ENCODE data around the gene RASSF8. TPM values are rescaled to one million over a fixed set of nuclear protein-coding genes. Genes with fewer than 3 reads are reported as not detected.

The RASSF8 gene
- total RNA-seq (52.8 TPM), polyA plus RNA-seq (ENCODE audit: insufficient read depth, low read depth, low replicate concordance) (12.0 TPM)
- long read RNA-seq, donor 1, partial matches to known transcripts: 7 of 8 reads
- long read RNA-seq, donor 1, other reads (novel, unspliced or antisense): 0 of 8 reads
- long read RNA-seq, donor 2, full-length matches to known transcripts: 4 of 10 reads
- long read RNA-seq, donor 2, partial matches to known transcripts: 6 of 10 reads
- long read RNA-seq, donor 2, other reads (novel, unspliced or antisense): 0 of 10 reads
- long read RNA-seq, donor 3, partial matches to known transcripts: 8 of 9 reads
- long read RNA-seq, donor 3, other reads (novel, unspliced or antisense): 0 of 9 reads
- long read RNA-seq, donor 4: 0 reads
- long read RNA-seq, donor 5: 0 reads
- long read RNA-seq, donor 6, partial matches to known transcripts: 26 of 26 reads
- long read RNA-seq, donor 6, other reads (novel, unspliced or antisense): 0 of 26 reads
- long read RNA-seq, donor 7, full-length matches to known transcripts: 9 of 31 reads
- long read RNA-seq, donor 7, partial matches to known transcripts: 8 of 31 reads
- long read RNA-seq, donor 7, other reads (novel, unspliced or antisense): 14 of 31 reads
- long read RNA-seq, donor 8, full-length matches to known transcripts: 4 of 10 reads
- long read RNA-seq, donor 8, partial matches to known transcripts: 6 of 10 reads
- long read RNA-seq, donor 8, other reads (novel, unspliced or antisense): 0 of 10 reads
- long read RNA-seq, donor 9, partial matches to known transcripts: 0 of 1 reads
- long read RNA-seq, donor 9, other reads (novel, unspliced or antisense): 0 of 1 reads
- long read RNA-seq, donor 10, full-length matches to known transcripts: 2 of 12 reads
- long read RNA-seq, donor 10, partial matches to known transcripts: 10 of 12 reads
- long read RNA-seq, donor 10, other reads (novel, unspliced or antisense): 0 of 12 reads

GRCh38 chr12:25958428-25959070 lies at the start of gene RASSF8:
TSS of gene RASSF8 (plus strand) at chr12:25958682. CDS start at chr12:26055344, 96,662 bp downstream.
- Histone ChIP-seq H3K9me3 (ENCODE audit: control insufficient read depth in 2 of 3, insufficient read depth in 1 of 3, low read length in 3 of 3) (no peaks in the 10 kb centered on the region), H3K27me3 (ENCODE audit: control insufficient read depth, insufficient read depth, low read length) (no peaks in the 10 kb centered on the region), H3K36me3 (ENCODE audit: control insufficient read depth in 2 of 3, insufficient read depth in 3 of 3, low read length in 3 of 3) (peaks cover 0 to 6% (median 0%) of the 10 kb centered on the region in 3 donors), H3K4me3 (ENCODE audit: low read length in 3 of 3) (peak within 1 kb of the TSS; percentile 75 to 78 (median 78)), H3K4me1 (ENCODE audit: control insufficient read depth in 2 of 3, insufficient read depth in 2 of 3, low read depth in 1 of 3, low read length in 3 of 3) (peaks cover 0 to 2% (median 0%) of the 10 kb centered on the region in 3 donors), H3K9ac (ENCODE audit: low read length in 3 of 3) (peak within 1 kb of the TSS; percentile 45 to 85 (median 78)), H3K27ac (ENCODE audit: low read depth in 2 of 2, low read length in 2 of 2) (peak within 1 kb of the TSS; percentile 93)
- TF ChIP-seq CTCF (IDR thresholded peaks at IDR 0.05; ENCODE audit: borderline replicate concordance, extremely low read depth, insufficient read depth): no peak
- no peak for FAIRE-seq
- DNase-seq: peak in 4 of 5 donors; percentile 88 to 95 (median 90)
- intact Hi-C loops (cut with DNase I): no loop called here

- TF ChIP-seq CTCF (IDR thresholded peaks at IDR 0.05; ENCODE audit: borderline replicate concordance, extremely low read depth, insufficient read depth): no peak
- no peak overlapping the region for H3K4me3 ChIP-seq (ENCODE audit: low read length in 3 of 3)
- no peaks in the 10 kb centered on the region for H3K27me3 ChIP-seq (ENCODE audit: control insufficient read depth, insufficient read depth, low read length)
- no peak overlapping the region for H3K9ac ChIP-seq (ENCODE audit: low read length in 3 of 3)
- no peaks in the 10 kb centered on the region for H3K36me3 ChIP-seq (ENCODE audit: control insufficient read depth in 2 of 3, insufficient read depth in 3 of 3, low read length in 3 of 3)
- DNase-seq (no peak), FAIRE-seq (no peak)
- no peak overlapping the region for H3K27ac ChIP-seq (ENCODE audit: low read depth in 2 of 2, low read length in 2 of 2)
- intact Hi-C loops (cut with DNase I): no loop called here
- H3K9me3 ChIP-seq (ENCODE audit: control insufficient read depth in 2 of 3, insufficient read depth in 1 of 3, low read length in 3 of 3): no peaks in the 10 kb centered on the region
- no peaks in the 10 kb centered on the region for H3K4me1 ChIP-seq (ENCODE audit: control insufficient read depth in 2 of 3, insufficient read depth in 2 of 3, low read depth in 1 of 3, low read length in 3 of 3)
These were observed 43.9 kb upstream of the RASSF8 start for GRCh38 chr12:25914551-25914950.

- no peaks in the 10 kb centered on the region for H3K27me3 ChIP-seq (ENCODE audit: control insufficient read depth, insufficient read depth, low read length)
- H3K9me3 ChIP-seq (ENCODE audit: control insufficient read depth in 2 of 3, insufficient read depth in 1 of 3, low read length in 3 of 3): no peaks in the 10 kb centered on the region
- no peak overlapping the region for H3K9ac ChIP-seq (ENCODE audit: low read length in 3 of 3)
- H3K36me3 ChIP-seq (ENCODE audit: control insufficient read depth in 2 of 3, insufficient read depth in 3 of 3, low read length in 3 of 3): no peaks in the 10 kb centered on the region
- no peak for DNase-seq
- FAIRE-seq: no peak
- no peaks in the 10 kb centered on the region for H3K4me1 ChIP-seq (ENCODE audit: control insufficient read depth in 2 of 3, insufficient read depth in 2 of 3, low read depth in 1 of 3, low read length in 3 of 3)
- no peak for TF ChIP-seq CTCF (IDR thresholded peaks at IDR 0.05; ENCODE audit: borderline replicate concordance, extremely low read depth, insufficient read depth)
- no peak overlapping the region for H3K4me3 ChIP-seq (ENCODE audit: low read length in 3 of 3)
- intact Hi-C loops (cut with DNase I): no loop called here
- H3K27ac ChIP-seq (ENCODE audit: low read depth in 2 of 2, low read length in 2 of 2): no peak overlapping the region
These were observed 33.9 kb upstream of the RASSF8 start for GRCh38 chr12:25924491-25925001.

Data from kidney (tissue), 22 donors.